A204.1 (cell line): ENCODE data around the gene C3orf18.
"Not testable (repeated sequence)": the region's sequence is repeated elsewhere in the genome, so short reads cannot be mapped to it uniquely, and the experiment has no call there.

ENCODE experiments used
- FAIRE-seq: peaks from 2 replicates; lab custom pipeline; 2012; peaks lifted over from hg19 to GRCh38; lab: Jason Lieb, UNC

The C3orf18 gene

GRCh38 chr3:50521572-50521971, 46.0 kb downstream of the C3orf18 start:
- FAIRE-seq, result no peak

- FAIRE-seq, result no peak
Observed at GRCh38 chr3:50520849-50521248, 46.7 kb downstream of the C3orf18 start.

DNA sequence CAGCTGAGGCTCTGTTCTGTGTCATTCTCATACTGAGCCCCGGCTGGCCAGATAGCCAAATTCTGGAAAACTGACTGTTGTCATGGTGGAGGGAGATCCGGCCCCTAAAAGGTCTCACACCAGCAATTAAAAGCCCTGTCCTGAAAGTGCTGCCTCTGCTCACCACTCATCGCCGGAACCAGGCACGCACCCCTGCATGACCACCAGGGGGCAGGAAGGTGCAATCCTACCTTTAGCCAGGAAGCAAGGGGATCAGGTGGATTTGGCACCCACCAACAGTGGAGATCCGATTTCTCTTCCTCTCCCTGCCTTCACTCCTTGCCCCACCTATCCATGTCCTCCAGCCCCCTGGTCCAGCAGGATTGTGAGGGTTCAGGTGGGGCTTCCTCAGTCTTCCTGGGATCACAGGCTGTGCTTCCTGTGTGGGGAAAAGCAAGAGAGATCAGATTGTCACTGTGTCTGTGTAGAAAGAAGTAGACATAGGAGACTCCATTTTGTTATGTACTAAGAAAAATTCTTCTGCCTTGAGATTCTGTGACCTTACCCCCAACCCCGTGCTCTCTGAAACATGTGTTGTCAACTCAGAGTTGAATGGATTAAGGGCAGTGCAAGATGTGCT, 48.0 kb downstream of the C3orf18 start:
- FAIRE-seq, result no peak

GRCh38 chr3:50518436-50518835, 49.1 kb downstream of the C3orf18 start:
- no peak for FAIRE-seq

DNA sequence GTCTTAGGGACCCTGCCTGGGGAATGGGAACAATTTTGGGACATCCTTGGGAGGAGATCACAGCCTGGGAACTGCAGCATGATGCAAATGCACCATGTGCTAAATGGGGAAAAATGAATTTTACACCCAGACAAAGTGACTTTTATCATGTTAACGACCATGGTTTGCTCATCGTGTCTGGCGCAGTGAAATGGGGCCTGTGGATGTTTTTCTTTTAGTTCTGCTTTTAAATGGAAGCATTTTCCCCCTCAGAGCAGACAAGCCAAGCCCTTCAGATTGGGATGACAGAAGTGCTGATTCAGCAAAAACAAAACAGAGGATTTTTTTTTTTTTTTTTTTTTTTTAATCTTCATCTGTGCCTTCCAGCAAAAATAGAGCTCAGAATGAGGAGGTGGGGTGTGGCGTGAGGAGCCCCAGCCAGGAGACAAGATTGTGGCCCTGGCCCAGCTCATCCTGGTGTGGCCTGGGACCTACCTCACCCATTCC, 49.8 kb downstream of the C3orf18 start:
- no peak for FAIRE-seq

DNA sequence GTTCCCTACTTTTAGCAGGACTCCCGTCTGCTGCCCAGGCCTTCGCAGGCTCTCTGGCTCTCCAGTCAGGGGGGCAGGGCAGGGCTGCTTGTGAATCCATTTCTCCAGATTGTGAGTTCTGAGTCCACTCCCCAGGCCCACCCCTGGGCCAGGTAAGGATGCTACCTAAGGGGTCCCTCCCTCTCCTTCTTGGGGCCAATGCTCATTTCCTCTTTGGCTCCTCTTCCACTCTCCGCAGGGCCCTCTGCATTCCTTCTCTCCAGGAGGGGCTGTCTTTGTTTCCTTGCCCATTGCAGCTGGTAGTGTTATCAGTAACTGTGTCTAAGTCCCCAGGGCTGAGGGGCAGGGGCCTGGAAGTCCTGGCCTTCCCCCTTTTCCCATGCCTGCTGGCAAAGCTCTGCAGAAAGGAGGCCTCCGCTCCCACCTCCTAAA, 51.1 kb downstream of the C3orf18 start:
- no peak for FAIRE-seq

- FAIRE-seq, result no peak
Observed at GRCh38 chr3:50515565-50516439, 51.7 kb downstream of the C3orf18 start.

GRCh38 chr3:50512908-50513307, 54.6 kb downstream of the C3orf18 start:
- FAIRE-seq, result not testable (repeated sequence)

DNA sequence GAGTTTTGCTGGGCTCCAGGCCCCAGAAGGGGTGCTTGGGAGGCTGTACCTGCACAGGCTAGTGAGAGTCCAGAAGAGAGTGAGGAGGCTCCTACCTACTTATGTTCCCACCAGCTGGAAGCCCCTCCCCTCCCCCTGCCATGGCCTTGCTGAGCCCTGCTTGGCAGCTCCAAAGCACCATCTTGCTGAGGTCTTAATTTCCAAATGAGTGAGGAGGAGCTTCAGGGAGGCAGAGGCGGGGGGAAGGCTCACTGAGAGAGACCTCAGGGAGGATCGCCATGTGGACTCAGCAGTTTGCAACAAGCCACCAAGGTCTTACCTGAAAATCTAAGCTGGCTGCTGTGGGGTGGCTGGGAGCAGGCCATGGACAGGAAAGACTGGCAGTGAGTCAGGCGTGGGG, 55.4 kb downstream of the C3orf18 start:
- no peak for FAIRE-seq

- FAIRE-seq, result no peak
Observed at GRCh38 chr3:50510325-50510724, 57.2 kb downstream of the C3orf18 start.

DNA sequence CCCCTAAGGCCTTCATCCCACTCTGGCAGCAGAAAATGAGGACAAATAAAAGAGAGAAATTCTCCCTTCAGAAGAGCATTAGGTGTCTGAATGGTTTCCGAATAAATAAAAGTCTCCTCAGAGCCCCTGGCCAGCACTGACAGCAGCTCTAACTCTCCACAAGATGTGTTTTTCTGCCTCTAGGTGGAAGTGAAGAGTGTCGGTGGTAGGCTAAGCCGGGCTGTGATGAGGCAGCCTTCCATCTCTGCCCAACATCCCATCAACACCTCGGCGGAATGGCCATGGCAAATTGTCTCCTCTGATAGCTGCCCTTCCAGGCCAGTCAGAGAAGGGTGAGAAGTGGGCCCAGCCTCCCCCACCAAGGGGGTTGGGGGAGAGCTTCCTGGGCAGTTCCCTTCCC, 57.8 kb downstream of the C3orf18 start:
- FAIRE-seq, result no peak

- no peak for FAIRE-seq
Observed at GRCh38 chr3:50508821-50509220, 58.7 kb downstream of the C3orf18 start.
